NCI-H2107 (cell line): ENCODE data around the gene ELAC1.
"Not testable (repeated sequence)": the region's sequence is repeated elsewhere in the genome, so short reads cannot be mapped to it uniquely, and the experiment has no call there.

Experiments used
- DNase-seq: peaks from one replicate; lab custom pipeline; 2025; lab: John Stamatoyannopoulos, UW

Gene ELAC1

GRCh38 chr18:50973367-50974126 is 5.7 kb downstream of the ELAC1 start:
- no peak for DNase-seq

DNA sequence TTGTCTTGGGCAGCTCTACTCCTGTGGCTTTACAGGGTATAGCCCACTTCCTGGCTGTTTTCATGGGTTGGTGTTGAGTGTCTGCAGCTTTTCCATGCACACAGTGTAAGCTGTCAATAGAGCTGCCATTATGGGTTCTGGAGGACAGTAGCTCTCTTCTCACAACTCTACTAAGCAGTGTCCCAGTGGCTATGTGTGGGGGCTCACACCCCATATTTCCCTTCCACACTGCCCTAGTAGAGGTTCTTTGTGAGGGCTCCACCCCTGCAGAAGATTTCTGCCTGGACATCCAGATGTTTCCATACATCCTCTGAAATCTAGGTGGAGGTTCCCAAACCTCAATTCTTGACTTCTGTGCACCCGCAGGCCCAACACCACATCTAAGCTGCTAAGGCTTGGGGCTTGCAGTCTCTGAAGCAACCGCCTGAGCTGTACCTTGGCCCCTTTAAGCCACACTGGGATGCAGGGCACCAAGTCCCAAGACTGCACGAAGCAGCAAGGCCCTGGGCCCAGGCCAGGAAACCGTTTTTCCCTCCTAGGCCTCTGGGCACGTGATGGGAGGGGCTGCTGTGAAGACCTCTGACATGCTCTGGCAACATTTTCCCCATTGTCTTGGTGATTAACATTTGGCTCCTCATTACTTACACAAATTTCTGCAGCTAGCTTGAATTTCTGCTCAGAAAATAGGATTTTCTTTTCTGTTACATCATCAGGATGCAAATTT is 9.4 kb downstream of the ELAC1 start:
- DNase-seq = no peak

DNA sequence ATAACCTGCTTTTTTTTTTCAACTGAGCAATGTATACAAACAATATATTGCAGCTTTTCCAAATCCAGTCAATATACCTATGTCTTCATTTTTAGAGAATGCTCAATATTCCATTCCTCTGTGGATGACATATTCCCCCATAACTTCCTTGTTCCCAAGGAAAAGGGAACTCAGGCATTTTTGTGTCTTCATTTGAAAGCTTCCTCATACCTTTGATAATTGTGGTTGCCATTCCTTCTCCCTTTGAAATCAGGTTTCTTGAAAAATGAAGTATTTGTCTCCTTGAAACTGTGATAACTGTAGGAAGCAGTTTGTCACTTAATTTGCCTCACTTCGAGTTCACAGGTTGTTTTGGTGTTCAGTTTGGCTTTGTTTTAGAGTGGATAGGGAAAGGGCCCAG is 13.5 kb downstream of the ELAC1 start:
- no peak for DNase-seq

- DNase-seq = no peak
Observed at GRCh38 chr18:50982086-50982801, 14.4 kb downstream of the ELAC1 start.

DNA sequence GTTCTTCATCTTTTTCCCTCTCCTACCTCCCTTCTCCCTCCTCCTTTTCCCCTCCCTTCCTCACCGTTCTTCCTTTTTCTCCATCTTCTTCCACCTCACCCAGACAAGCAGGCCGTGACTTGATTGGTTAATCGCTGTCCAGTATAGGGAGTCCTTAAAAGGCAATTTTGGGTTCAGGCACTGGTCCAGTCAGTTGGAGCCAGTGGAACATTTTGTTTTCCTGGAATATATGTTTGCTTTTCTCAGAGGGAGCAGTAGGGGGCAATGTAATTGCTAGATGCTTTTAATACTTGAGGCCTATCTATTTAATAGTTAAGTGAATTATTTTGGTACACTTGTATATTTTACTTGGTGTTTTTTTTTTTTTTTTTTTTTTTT is 15.0 kb downstream of the ELAC1 start:
- DNase-seq = no peak

DNA sequence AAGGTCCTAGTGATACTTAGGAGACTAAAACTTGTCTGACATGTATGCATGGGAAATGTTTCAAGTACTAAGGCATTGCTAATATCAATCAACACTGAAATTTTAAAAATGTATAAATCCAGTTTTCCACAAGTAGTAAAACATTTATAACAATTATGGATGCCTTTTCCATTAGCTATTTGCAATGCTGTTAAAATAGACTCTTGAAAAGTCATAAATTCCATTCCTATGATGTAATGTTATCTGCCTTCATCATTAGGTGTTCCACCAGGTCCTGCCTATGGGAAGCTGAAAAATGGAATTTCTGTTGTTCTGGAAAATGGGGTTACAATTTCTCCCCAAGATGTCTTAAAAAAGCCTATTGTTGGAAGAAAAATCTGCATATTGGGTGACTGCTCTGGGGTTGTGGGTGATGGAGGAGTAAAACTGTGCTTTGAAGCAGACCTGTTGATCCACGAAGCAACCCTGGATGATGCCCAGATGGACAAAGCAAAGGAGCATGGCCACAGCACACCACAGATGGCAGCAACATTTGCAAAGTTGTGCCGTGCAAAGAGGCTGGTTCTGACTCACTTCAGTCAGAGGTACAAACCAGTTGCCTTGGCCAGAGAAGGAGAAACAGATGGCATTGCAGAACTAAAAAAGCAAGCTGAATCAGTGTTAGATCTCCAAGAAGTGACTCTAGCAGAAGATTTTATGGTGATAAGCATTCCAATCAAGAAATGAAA is 18.7 kb downstream of the ELAC1 start:
- DNase-seq = no peak

GRCh38 chr18:50987261-50987660 is 19.4 kb downstream of the ELAC1 start:
- no peak for DNase-seq

DNA sequence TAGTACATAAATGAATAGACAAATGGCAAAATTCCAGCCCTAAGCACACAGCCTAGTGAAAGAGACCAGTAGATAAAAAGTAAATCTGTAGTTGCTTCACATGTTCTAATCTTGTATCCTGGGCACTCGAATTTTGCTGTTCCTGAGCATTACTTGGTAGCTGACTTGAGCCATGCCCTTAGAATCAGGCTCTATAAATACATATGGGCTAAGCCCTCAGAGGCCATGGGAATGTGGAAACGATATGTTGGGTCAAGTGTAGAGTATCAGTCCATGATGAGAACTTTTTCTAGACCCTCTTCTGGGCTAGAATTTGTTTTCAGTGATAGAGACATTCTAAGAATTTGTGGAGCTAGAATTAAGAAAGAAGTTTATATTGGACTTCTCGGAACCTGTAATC is 21.9 kb downstream of the ELAC1 start:
- no peak for DNase-seq

- DNase-seq = no peak
Observed at GRCh38 chr18:50992351-50992762, 24.5 kb downstream of the ELAC1 start.

DNA sequence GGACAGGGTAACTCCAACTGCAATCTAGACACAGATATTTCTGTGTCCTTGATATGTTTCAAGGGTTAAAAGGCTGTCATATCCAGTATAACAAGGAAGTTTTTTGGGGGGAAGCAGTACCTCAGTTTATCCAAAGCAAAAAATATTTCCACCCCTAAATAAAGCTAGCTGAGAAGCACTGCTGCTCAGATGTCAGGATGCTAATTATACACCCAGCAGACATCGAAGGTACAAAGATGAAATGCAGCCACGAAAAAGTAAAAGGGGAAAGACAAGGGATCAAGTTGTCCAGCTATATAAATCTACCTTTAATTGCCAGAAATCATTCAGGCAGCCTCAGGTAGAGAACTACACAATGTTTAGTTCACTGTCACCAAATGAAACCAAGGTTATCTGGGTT is 26.2 kb downstream of the ELAC1 start:
- DNase-seq = no peak

- DNase-seq = not testable (repeated sequence)
Observed at GRCh38 chr18:51003174-51003573, 35.3 kb downstream of the ELAC1 start.

GRCh38 chr18:51006061-51006818 is 38.4 kb downstream of the ELAC1 start:
- DNase-seq = no peak

GRCh38 chr18:51006948-51007789 is 39.3 kb downstream of the ELAC1 start:
- DNase-seq = no peak

GRCh38 chr18:51007790-51008139 is 39.9 kb downstream of the ELAC1 start:
- DNase-seq = no peak

DNA sequence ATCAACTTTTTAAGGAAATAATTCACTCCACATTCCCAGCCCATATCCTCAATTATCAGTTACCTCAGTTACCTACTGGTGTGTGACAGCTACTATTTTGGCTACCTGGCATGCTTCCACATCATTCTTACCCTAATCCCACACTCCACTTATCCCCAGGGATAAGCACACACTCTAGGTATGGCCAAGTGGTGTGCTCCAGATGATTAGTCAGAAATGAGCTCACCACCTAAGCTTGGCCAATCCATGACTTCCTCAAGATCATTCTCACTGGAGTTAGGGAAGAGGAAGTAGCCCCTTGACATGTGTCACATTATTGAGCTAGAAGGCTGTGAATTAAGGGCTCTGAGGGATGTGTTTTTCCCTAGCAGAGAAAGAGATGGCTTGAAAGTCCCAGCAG is 41.2 kb downstream of the ELAC1 start:
- DNase-seq = peak; percentile 85

GRCh38 chr18:51010218-51010617 is 42.4 kb downstream of the ELAC1 start:
- DNase-seq = no peak

GRCh38 chr18:51011709-51012108 is 43.9 kb downstream of the ELAC1 start:
- DNase-seq = no peak

DNA sequence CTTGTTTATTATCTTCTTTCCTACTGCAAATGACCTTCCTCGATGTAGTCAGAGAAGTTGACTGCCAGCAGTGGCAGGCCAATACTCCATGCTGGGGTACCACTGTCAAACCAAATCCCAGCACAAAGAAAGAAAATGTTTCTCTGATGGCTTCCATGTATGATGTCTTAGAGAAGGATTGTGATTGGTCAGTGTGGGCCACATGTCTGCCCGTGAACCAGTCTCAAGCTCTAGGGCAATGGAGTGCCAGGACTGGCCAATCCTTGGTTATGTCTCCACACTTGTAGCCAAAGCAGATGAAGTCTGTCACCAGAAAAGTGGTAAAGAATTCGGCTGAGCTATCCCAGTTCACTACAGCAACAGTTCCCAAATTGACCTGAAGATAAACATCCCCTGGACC is 44.6 kb downstream of the ELAC1 start:
- DNase-seq = no peak

GRCh38 chr18:51013259-51013658 is 45.4 kb downstream of the ELAC1 start:
- no peak for DNase-seq

DNA sequence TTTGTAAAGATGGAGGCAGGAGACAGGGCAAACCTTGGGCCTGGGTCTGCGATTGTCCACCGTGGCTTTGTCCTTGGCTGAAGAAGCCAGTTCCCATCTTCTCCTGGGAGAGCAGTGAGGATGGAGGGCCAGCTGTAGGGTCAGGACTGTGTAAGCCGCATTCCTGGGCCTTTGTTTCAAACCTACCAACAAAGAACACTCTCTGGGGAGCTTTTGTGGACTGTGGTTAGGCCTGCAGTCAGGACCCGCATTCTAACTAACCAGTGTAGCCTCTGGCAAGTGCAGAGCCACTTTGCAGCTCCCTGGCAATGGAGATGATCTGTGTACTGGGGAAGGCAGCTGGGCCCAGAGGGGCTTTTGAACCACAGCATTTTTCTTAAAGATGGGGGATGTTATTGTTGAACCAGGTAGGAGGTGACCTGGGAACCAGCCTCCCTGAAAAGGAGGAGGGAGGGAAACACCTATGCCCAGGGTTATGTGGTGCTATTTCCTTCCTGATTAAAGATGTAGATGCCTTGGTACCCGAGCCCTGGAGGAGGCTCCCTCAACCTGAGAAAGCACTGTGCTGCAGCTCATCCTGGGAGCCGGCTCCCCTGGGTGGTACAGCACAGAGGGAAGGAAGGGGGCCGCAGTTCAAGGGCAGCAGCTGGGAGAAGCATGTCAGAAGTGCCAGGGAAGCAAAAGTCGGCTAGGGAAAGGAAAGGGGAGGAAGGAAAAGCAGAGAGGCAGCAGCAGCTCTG is 49.5 kb downstream of the ELAC1 start:
- peak; percentile 14 for DNase-seq
